Amniotic stem cell (primary cell): ENCODE data around the gene ADD2.
"Not testable (repeated sequence)": the region's sequence is repeated elsewhere in the genome, so short reads cannot be mapped to it uniquely, and the experiment has no call there.

Experiments used
- DNase-seq: peaks from one replicate; lab custom pipeline; 2025; lab: John Stamatoyannopoulos, UW

The ADD2 gene

GRCh38 chr2:70767699-70768589, at the start of gene ADD2:
ADD2 (minus strand) TSS chr2:70768200; CDS start chr2:70706408, 61,792 bp downstream.
- DNase-seq = no peak

- no peak for DNase-seq
These were observed 49.4 kb upstream of the ADD2 start for GRCh38 chr2:70817284-70817954.

GRCh38 chr2:70816726-70817125, 48.7 kb upstream of the ADD2 start:
- no peak for DNase-seq

GRCh38 chr2:70808983-70809958, 41.3 kb upstream of the ADD2 start:
- DNase-seq = no peak

- DNase-seq = no peak
These were observed 39.8 kb upstream of the ADD2 start for GRCh38 chr2:70807828-70808118.

GRCh38 chr2:70807102-70807827, 39.3 kb upstream of the ADD2 start:
- no peak for DNase-seq

- DNase-seq = no peak
These were observed 38.6 kb upstream of the ADD2 start for GRCh38 chr2:70806620-70807019.

GRCh38 chr2:70806013-70806412, 38.0 kb upstream of the ADD2 start:
- DNase-seq = no peak

- no peak for DNase-seq
These were observed 33.7 kb upstream of the ADD2 start for GRCh38 chr2:70801607-70802263.

- DNase-seq = no peak
These were observed 31.7 kb upstream of the ADD2 start for GRCh38 chr2:70799706-70800105.

GRCh38 chr2:70797996-70798395, 30.0 kb upstream of the ADD2 start:
- DNase-seq = not testable (repeated sequence)

- DNase-seq = no peak
These were observed 29.5 kb upstream of the ADD2 start for GRCh38 chr2:70797506-70797905.

- no peak for DNase-seq
These were observed 28.3 kb upstream of the ADD2 start for GRCh38 chr2:70796262-70796661.

GRCh38 chr2:70795164-70795995, 27.4 kb upstream of the ADD2 start:
- DNase-seq = no peak

GRCh38 chr2:70793450-70793849, 25.4 kb upstream of the ADD2 start:
- DNase-seq = no peak

- DNase-seq = no peak
These were observed 22.3 kb upstream of the ADD2 start, which contains the start of gene FIGLA for GRCh38 chr2:70790136-70790828. FIGLA (minus strand) TSS chr2:70790643; CDS start chr2:70790638, 5 bp downstream.

- DNase-seq = no peak
These were observed 21.5 kb upstream of the ADD2 start for GRCh38 chr2:70789304-70790135.

- DNase-seq = no peak
These were observed 17.3 kb upstream of the ADD2 start for GRCh38 chr2:70785137-70785911.
